GM15510 (cell line): ENCODE measurements around the gene PAGE2.

Source experiments
- POLR2A ChIP-seq: IDR thresholded peaks from 3 replicates; pipeline ENCODE4 v1.6.1; 2011; ENCODE audit warnings: borderline replicate concordance; ENCODE audit not compliant: insufficient read length; ENCODE audit errors: extremely low read depth

The PAGE2 gene

GRCh38 chrX:55118574-55118973 is 29.8 kb downstream of the PAGE2 start:
- no peak for TF ChIP-seq POLR2A

GRCh38 chrX:55119271-55119670 is 30.5 kb downstream of the PAGE2 start:
- no peak for TF ChIP-seq POLR2A

- TF ChIP-seq POLR2A: no peak
Observed at GRCh38 chrX:55119712-55120111, 30.9 kb downstream of the PAGE2 start.

- TF ChIP-seq POLR2A: no peak
Observed at GRCh38 chrX:55120761-55121358, 32.0 kb downstream of the PAGE2 start.

- TF ChIP-seq POLR2A: no peak
Observed at GRCh38 chrX:55123900-55124299, 35.1 kb downstream of the PAGE2 start.

GRCh38 chrX:55127692-55128091 is 38.9 kb downstream of the PAGE2 start:
- no peak for TF ChIP-seq POLR2A

- TF ChIP-seq POLR2A: no peak
Observed at GRCh38 chrX:55129361-55129760, 40.5 kb downstream of the PAGE2 start.

GRCh38 chrX:55130481-55130880 is 41.7 kb downstream of the PAGE2 start:
- no peak for TF ChIP-seq POLR2A

- TF ChIP-seq POLR2A: no peak
Observed at GRCh38 chrX:55132416-55132815, 43.6 kb downstream of the PAGE2 start.

- no peak for TF ChIP-seq POLR2A
Observed at GRCh38 chrX:55135171-55135570, 46.4 kb downstream of the PAGE2 start.
